Fibroblast of skin of right biceps (primary cell): ENCODE results near the gene RPS6KA1.
"Not testable (repeated sequence)": the region's sequence is repeated elsewhere in the genome, so short reads cannot be mapped to it uniquely, and the experiment has no call there.

ENCODE experiments used
- DNase-seq: peaks from one replicate; pipeline ENCODE4 v3.0.0-alpha.2; 2013

The RPS6KA1 gene

GRCh38 chr1:26529655-26530409, at the start of gene RPS6KA1:
Gene RPS6KA1 (plus strand): TSS chr1:26529761. CDS start chr1:26529921, 160 bp downstream.
- DNase-seq = peak; percentile 58

DNA sequence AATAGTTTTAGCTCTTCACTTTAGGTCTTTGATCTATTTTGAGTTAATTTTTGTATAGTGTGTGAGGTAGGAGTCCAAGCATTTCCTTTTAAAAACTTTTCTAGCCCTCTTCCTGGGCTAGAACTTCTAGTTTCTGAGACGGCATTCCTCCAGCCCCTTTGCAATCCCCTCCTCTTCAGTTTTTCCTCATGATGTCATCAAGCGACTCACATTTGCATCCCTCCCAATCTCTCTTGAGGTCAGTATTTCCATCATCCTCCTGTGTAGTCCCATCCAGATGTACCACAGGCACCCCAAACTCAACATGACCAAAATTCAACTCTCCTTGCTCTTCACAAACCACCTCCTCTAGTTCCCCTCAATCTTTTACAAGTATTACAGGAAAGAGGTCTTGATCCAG, 46.6 kb upstream of the RPS6KA1 start:
- peak; percentile 77 for DNase-seq

- peak; percentile 77 for DNase-seq
Observed at GRCh38 chr1:26483980-26484379, 45.6 kb upstream of the RPS6KA1 start.

- no peak for DNase-seq
Observed at GRCh38 chr1:26490155-26490554, 39.4 kb upstream of the RPS6KA1 start.

DNA sequence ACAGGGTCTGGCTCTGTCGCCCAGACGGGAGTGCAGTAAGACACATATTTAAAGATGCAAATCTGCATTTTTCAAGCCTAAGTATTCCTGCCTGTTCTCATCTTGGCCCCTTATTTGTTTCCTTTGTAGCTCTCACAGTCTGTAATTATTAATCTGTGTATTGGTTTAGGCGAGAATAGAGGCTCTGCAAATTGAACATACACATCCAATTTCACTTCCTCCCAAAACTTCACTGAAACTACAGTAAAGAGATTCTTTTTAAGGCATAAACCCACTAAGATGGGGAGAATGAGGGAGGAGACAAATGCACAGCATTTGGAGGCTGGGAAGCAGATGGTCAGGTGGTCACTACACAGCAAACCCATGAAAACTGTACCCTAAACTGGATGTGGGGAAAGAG, 36.3 kb upstream of the RPS6KA1 start:
- DNase-seq = no peak

DNA sequence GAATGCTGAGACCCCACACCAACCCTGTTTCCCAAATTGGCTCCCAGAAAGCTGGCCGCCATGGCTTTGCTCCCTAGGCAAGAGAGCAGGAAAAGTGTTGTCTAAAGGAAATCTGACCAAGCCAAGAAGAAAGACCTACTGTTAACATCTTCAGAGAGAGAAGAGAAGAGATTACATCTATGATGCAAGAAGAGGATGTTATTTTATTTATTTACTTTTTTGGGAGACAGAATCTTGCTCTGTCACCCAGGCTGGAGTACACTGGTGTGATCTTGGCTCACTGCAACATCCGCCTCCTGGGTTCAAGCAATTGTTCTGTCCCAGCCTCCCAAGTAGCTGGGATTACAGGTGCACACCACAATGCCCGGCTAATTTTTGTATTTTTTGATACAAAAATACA, 35.6 kb upstream of the RPS6KA1 start:
- no peak for DNase-seq

GRCh38 chr1:26496861-26497260, 32.7 kb upstream of the RPS6KA1 start:
- DNase-seq = no peak

GRCh38 chr1:26498894-26499293, 30.7 kb upstream of the RPS6KA1 start:
- no peak for DNase-seq

DNA sequence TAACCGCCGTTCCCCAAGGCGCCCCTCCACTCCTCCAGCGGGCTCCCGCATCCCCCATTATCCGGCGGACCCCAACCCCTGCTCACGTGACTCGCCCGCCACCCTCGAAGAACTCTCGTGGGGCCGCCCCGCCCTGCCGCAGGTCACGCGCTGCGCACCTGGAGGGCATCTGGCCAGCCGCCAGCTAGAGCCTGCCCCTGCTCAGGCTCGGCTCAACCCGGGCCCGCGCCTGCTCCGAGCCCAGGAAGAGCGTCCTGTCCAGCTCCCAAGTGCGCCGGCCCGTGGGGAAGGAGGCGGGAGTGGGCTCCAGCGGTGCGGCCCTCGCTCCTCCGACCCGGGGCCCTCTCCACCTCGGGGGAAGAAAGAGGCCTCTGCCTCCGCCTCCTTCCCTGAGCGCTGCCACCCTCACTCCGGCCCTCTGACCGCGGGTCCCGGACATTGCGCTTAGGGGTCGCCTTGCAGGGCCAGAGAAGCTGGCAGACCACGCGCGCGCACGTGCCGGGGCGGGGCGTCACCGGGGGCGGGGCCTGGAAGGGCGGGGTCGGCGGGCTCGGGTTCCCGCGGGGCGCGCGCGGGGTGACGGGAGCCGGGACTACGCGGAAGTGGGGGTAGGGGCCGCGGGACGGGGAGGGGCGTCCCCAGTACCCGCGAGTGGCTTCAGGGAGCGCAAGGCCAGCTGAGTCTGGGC, 28.9 kb upstream of the RPS6KA1 start:
- DNase-seq = peak; percentile 83

- DNase-seq = peak; percentile 6
Observed at GRCh38 chr1:26510711-26511110, 18.9 kb upstream of the RPS6KA1 start.

- DNase-seq = not testable (repeated sequence)
Observed at GRCh38 chr1:26515836-26516235, 13.7 kb upstream of the RPS6KA1 start.

GRCh38 chr1:26516987-26517765, 12.4 kb upstream of the RPS6KA1 start:
- DNase-seq = no peak

GRCh38 chr1:26517766-26518049, 11.9 kb upstream of the RPS6KA1 start:
- no peak for DNase-seq

DNA sequence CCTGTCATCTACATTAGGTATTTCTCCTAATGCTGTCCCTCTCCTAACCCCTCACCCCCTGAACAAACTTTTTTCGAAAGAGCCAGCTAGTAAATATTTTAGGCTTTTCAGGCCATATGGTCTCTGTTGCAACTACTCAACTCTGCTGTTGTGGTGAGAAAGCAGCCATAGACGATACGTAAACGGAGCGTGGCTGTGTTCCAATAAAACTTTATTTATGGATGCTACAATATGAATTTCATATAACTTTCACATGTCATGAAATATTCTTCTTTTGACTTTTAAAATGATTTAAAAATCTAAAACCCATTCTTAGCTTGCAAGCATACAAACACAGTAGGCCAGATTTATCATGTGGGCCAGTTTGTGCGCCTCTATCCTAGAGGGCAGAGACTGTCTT, 11.2 kb upstream of the RPS6KA1 start:
- DNase-seq = no peak

DNA sequence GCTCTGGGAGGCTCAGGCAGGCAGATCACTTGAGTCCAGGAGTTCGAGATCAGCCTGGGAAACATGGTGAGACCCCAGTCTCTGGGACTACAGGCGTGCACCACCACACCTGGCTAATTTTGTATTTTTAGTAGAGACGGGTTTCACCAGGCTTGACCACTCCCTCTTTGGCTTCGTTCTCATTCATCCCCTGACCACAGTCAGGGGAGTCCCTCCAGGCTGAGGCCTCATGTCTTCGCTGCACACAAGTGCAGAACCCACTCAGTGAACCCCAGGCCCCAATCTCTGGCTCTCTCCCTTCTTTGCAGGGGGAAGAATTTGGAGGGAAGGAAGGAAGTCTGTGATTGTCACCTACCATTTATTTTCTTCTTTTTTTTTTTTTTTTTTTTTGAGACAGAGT, 9.2 kb upstream of the RPS6KA1 start:
- no peak for DNase-seq

- no peak for DNase-seq
Observed at GRCh38 chr1:26521669-26522030, 7.9 kb upstream of the RPS6KA1 start.

DNA sequence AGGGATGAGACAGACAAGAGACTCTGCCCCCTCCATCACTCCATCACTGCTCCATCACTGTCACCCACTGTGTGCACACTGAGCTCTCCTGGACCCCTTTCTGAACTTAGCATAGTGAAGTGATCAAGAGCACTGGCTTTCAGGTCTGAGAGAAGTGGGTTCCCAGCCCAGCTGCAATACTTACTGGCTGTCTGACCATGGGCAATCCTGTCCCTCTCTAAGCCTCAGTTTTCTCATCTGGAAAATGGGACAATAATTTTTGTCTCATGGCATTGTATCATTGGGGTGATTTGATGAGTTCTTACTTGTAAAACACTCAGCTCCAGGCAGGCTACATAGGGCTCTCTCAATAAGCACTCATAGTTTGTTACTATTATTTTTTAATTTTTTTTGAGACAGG, 7.5 kb upstream of the RPS6KA1 start:
- no peak for DNase-seq

- no peak for DNase-seq
Observed at GRCh38 chr1:26524181-26524580, 5.4 kb upstream of the RPS6KA1 start.

GRCh38 chr1:26526287-26526686, 3.3 kb upstream of the RPS6KA1 start:
- no peak for DNase-seq

GRCh38 chr1:26529405-26529654, 231 bp upstream of the RPS6KA1 start:
- no peak for DNase-seq

GRCh38 chr1:26530410-26530894, 891 bp downstream of the RPS6KA1 start:
- DNase-seq = no peak

- DNase-seq = peak; percentile 63
Observed at GRCh38 chr1:26530895-26531598, 1.5 kb downstream of the RPS6KA1 start.

- no peak for DNase-seq
Observed at GRCh38 chr1:26531651-26532131, 2.1 kb downstream of the RPS6KA1 start.
